Subcutaneous adipose tissue (tissue), 4 donors: ENCODE results near the gene LTBP3. TPM values are rescaled to one million over a fixed set of nuclear protein-coding genes. Genes with fewer than 3 reads are reported as not detected.

Experiments used
- CTCF ChIP-seq: fragments of 450-650 bp; IDR thresholded peaks from one replicate; pipeline ENCODE4 v1.5.1; 2016; ENCODE audit warnings: low read depth, mild to moderate bottlenecking, control low read depth, antibody characterized with exemption, moderate library complexity
- total RNA-seq, 4 donors: library from RNA; depleted of rRNA; stranded (reverse); fragments of >200 nt; gene quantifications; one replicate each; pipeline ENCODE4 v1.1.0, GENCODE V29; 2016

The LTBP3 gene
- total RNA-seq, 4 donors from 2014 or later: 24.8 to 81.3 (median 77.3) TPM

DNA sequence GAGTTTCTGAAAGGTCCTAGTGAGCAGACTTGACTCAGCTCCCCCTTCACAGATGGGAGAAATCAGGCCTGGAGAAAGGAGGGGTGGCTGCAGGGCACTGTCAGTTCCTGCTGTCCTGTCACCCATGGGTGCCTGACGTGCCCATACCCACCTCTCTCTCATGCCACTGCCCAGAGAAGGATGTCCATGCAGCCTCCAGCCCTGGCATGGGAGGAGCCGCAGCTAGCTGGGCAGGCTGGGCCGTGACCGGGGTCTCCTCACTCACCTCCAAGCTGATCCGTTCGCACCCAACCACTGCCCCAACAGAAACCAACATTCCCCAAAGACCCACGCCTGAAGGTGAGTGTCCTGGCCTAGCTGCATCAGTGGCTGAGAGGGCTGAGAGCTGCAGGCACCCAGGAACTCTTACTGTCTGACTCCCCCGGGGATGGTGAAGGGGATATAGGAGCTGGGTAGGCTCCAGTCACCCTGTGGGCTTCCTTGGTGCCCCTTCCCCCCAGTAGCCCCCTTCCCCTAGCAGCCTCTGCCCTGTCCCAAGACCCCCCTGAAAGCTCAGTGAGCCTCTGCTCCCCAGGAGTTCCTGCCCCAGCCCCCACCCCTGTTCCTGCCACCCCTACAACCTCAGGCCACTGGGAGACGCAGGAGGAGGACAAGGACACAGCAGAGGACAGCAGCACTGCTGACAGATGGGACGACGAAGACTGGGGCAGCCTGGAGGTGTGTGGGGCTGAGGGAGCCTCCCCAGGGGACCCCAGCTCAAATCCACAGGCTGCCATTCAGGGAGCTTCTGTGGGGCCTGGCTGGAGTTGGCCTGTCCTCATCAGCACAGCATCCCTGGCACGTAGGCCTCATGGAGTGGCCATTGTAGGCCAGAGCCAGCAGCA, 21.5 kb downstream of the LTBP3 start:
- TF ChIP-seq CTCF: no peak

- TF ChIP-seq CTCF: no peak
These were observed 23.1 kb downstream of the LTBP3 start for GRCh38 chr11:65535102-65535501.

GRCh38 chr11:65532388-65533064, 25.6 kb downstream of the LTBP3 start:
- no peak for TF ChIP-seq CTCF

DNA sequence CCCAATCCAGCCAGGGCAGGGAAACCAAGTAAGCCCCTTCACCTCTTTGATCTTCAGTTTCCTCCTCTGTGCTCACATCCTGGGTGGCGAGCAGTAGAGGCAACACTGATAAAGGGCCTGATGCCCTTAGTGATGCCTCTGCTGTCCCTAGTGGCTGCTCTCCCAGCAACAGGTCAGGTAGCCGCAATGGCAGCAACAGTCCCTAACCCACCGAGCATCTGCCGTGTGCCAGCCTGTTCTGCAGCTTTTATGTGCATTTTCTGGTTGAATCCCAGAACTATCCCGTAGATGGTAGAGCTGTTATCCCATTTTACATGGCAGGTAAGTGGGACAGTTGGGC, 28.0 kb downstream of the LTBP3 start:
- no peak for TF ChIP-seq CTCF

DNA sequence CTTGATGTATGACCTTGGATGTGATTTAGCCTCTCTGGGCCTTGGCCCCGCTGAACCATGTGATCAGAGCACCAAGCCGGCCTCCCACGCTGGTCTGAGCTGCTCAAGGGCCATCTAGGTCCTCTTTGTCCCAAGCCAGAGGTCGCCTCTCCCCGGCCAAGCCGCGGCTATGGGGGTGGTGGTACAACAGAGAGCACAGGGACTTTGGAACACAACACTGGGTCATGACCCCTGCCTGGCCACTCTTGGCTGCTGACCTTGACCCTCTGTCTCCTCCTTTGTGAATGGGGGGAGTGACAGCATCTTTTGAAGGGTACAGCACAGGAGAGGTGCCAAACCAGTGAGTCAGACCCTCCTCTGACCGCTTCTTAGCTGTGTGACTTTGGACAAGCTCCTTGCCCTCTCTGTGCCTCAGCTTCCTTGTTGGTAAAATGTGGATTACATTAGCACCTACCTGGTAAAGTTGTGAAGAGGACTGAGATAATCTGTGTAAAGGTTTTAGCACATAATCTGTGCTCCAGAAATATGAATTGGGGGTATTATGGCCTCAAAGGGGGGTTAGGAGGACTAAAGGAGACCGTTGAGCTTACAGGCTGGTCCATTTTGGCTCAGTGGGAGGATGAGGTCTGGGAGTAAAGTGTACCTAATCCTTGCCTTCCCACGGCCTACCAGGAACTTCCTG, 28.5 kb downstream of the LTBP3 start:
- TF ChIP-seq CTCF: no peak

DNA sequence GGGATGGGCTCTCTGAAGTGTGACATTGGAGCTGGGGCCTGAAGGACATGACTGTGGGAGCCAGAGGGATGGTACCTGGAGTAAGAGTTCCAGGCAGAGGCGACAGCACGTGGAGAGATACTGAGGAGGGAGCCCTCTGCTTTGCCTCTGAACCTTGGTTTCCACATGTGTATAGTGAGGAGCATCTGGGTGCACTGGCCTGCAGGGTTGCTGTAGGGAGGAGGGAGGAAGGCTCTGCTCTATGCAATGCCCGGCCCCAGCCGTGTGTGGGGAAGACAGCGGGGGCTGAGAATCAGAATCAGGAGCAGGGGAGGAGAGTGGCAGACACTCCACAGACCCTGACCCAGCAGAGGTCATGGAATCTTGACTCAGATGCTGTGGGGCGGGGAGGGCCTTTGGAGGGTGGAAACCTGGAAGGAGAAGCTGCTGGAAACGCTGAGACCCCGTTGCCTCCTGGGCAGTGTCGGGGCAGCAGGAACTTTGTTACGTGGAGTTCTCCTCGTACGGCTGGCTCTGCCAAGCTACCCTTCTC, 29.3 kb downstream of the LTBP3 start:
- TF ChIP-seq CTCF: no peak

- no peak for TF ChIP-seq CTCF
These were observed 31.4 kb downstream of the LTBP3 start for GRCh38 chr11:65526744-65527143.
